Activated CD8-positive, alpha-beta memory T cell treated with anti-CD3 and anti-CD28 coated beads for 48 hours (primary cell): Measurements from ENCODE around the gene RAB3GAP1.
A peak's percentile ranks its signal among the peaks of the same experiment; 100 is the strongest.
"Not testable (repeated sequence)": the region's sequence is repeated elsewhere in the genome, so short reads cannot be mapped to it uniquely, and the experiment has no call there.

Source experiments
- DNase-seq, 3 experiments: peaks; one replicate each; pipeline ENCODE4 v3.0.0-alpha.2; 2020; ENCODE audit warnings: low read depth in 2 of 3, low spot score in 2 of 3

Gene RAB3GAP1

DNA sequence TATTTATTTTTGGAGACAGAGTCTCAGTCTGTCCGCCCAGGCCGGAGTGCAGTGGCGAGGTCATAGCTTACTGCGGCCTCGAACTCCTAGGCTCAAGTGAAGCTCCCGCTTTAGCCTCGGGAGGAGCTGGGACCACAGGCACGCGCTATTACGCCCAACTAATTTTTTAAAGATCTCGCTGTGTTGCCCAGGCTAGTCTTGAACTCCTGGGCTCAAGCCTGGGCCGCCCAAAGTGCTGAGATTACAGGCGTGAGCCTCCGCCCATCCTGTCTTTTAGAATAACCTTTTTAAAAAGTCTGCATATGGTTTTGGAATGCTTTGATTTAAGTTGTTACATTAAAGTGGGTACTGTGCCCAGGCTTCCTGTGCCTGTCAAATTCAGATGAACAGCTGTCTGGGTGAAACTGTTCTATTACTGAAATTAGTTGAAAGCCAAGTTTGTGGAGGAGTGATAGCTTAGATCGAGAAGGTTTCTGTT lies 944 bp downstream of the RAB3GAP1 start:
- peak in 1 of 3 experiments; percentile 4 for DNase-seq

DNA sequence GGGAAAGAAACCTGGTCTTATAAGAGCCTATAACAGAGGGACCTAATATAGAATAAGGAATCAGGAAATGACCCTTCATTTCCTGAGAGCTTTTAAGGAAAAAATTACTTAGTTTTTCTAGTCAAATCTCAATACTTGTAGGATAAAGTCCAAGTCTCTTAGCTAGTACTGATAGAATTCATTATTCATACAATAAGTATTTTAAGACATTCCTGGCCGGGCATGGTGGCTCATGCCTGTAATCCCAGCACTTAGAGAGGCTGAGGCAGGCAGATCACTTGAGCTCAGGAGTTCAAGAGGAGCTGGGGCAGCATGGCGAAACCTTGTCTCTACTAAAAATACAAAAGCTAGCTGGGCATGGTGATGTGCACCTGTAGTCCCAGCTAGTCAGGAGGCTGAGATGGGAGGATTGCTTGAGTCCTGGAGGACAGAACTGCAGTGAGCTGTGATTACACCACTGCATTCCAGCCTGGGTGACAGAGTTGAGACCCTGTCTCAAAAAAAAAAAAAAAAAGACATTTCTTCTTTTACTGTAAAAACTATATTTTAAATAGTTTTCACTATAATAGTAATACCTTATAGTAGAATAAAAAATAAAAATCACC lies 3.2 kb downstream of the RAB3GAP1 start:
- no peak for DNase-seq

DNA sequence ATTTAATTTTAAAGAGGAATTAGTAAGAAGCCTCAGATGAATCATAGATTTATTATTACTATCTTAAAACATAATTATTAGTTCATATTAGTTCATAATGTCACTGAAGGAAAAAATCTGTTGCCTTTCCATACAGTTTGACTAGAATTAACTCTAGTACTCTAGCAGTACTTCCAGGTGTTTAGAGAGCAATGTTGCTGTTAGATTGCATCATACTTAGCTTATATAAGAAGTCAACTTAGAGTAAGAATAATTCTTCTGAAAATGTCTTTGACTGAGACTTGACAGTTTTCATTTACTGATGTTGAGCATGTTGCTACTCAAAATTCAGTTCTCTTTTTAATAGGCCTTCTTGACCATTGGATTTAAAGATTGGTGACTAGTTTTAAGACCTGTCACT lies 4.7 kb downstream of the RAB3GAP1 start:
- DNase-seq = no peak

DNA sequence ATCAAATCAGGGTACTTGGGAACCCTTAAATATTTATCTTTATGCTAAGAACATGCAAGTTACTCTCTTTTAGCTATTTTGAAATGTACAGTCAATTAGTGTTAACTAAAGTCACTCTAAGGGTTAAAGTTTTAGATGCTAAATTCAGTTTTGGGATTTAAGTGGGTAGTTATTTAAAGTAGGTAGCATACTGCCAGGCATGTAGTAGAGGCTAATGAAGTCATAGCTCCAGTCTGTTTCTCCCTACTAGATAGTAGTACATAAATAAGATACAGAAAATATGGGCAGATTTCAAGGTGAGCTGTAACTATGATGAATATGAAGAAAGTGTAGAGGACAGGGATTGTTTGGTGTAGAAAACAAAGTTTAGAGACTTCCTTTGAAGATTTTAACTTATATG lies 7.5 kb downstream of the RAB3GAP1 start:
- DNase-seq = no peak

DNA sequence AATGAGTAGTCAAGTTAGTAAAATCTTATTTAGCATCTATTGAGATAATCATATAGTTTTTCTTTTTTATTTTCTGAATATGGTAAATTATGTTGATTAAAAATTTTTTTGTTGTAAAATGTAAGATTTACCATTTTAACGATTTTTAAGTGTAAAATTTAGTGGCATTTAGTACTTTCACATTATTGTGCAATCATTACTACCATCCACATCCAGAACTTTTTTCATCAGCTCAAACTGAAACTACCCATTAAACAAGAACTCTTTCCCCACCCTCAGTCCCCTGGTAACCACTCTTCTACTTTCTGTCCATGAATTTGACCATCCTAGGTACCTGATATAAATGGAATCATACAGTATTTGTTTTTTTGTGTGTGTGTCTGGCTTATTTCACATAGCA lies 11.1 kb downstream of the RAB3GAP1 start:
- no peak for DNase-seq

- DNase-seq = no peak
These were observed 12.1 kb downstream of the RAB3GAP1 start for GRCh38 chr2:135064149-135064548.

DNA sequence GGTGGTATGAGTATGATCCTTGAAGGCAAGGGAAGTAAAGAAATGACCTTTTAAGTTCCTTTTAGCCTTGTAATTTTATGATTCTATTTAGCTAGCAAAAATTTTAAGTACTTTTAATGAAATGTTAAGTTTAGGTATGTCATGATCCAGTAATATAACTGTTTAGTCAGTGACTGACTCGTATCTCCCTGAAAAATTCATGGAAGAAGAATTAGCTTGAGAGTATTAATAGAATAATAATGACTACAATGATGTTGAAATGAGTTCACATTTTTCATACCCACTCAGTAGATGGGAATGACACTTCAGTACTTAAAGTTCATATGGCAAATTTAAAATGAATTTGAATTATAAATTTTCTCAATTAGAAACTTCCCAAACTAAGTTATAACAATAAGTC lies 14.6 kb downstream of the RAB3GAP1 start:
- no peak for DNase-seq

DNA sequence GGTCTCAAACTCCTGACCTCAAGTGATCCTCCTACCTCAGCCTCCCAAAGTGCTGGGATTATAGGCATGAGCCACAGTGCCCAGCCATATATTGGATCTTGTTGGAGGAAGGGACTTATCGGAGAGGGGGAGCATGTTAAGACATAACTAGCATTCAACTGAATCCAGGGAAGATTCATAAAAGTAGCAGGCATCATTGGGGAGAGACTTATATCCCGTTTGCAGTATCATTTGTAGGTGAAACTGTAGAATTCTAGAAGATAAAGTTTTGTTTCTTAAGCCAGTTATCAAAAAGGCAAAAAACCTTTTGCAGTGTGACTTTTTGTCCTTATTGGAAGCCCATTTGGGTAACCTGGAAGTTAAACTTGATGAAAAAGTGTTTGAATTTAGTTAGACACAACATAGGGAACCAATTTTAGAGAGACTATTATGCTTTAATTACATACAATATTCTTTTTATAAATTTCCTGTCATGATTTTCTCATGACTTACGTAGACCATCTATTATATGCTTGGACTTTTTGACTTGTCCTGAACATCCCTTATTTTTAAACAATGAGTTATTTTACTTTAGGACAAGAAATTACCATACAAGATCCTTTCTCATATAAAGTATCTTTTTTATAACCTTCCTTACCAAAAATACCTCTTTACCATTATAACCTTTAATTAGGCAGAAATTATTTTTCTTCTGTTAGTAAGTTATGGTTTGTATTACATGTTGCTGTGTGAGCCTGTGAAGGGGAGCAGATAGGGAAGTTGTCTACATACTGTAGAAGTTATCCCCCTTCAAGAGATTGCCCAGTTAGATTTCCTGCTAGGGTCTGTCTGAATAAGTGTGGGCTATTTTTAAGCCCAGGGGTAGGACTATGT lies 20.3 kb downstream of the RAB3GAP1 start:
- no peak for DNase-seq

DNA sequence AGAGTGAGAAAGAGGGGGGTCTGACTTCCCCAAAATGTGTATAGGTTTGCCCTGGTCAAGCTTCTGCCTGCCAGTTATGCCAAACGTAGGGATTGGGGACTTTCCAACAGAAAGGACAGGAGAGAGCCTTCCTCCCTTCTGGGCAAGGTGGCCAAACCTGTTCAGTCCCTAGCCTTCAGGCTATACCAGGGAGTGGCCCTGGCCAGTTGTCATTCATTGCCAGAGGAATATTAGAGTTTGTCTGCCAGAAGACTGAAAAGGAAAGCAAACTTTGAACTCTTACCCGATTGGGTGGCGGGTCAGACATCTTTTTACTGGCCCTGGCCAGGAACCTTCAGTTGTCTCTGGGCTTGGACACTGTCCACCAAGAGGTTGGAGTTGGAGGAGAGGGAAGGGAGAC lies 22.1 kb downstream of the RAB3GAP1 start:
- DNase-seq = no peak

DNA sequence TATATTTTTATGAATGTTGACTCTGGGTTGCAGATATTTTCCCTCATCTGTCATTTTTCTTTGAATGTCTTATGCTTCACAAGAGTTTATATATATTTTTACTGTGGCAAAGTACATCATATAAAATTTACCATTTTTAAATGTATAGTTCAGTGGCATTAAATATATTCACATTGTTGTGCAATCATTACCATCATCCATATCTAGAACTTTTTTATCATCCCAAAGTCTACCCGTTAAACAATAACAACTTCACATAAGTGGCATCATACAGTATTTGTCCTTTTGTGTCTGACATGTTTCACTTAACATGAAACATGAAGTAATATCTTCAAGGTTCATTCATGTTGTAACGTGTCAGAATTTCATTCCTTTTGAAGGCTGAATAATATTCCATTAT lies 24.5 kb downstream of the RAB3GAP1 start:
- no peak for DNase-seq

- DNase-seq = no peak
These were observed 26.3 kb downstream of the RAB3GAP1 start for GRCh38 chr2:135078417-135078816.

- DNase-seq = no peak
These were observed 34.1 kb downstream of the RAB3GAP1 start for GRCh38 chr2:135086222-135086621.

DNA sequence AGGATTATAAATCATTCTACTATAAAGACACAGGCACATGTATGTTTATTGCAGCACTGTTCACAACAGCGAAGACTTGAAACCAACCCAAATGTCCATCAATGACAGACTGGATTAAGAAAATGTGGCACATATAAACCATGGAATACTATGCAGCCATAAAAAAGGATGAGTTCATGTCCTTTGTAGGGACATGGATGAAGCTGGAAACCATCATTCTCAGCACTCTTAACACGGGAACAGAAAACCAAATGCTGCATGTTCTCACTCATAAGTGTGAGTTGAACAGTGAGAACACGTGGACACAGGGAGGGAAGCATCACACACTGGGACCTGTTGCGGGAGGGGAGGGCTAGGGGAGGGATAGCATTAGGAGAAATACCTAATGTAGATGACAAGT lies 37.5 kb downstream of the RAB3GAP1 start:
- not testable (repeated sequence) for DNase-seq

DNA sequence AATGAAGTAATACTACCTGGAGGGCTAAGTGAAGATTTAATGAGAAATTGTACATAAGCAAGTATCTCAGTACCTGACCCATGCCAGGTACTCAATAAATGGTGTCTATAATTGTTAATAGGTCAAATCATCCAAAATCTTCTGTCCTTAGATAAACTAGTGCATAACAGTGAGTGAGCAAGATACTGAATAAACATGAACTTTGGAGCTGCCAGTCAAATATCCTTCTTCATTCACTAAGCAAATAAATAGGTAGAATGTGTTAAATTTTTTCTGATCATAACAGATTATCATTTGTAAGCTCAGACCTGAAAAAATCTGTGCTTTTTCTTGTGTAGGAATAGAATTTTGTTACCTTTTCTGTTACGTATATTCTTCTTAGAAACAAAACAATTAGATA lies 39.6 kb downstream of the RAB3GAP1 start:
- DNase-seq = no peak

GRCh38 chr2:135093193-135093592 lies 41.1 kb downstream of the RAB3GAP1 start:
- no peak for DNase-seq

- no peak for DNase-seq
These were observed 41.7 kb downstream of the RAB3GAP1 start for GRCh38 chr2:135093670-135094330.

DNA sequence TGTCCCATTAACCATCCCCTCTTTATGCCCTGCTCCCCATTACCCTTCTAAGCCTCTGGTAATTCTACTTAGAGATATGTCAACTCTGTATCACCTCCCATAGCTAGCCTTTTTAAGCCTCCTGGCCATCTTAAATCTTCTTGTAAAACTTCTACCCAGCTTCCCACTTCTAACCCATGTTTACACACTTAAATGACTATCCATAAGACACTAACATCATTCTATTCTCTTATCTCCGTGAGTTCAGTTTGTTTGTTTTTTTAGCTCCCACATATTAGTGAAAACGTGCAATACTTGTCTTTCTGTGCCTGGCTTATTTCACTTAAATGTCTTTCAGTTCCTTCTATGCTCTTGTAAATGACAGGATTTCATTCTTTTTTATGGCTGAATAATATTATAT lies 42.4 kb downstream of the RAB3GAP1 start:
- no peak for DNase-seq

GRCh38 chr2:135095591-135095990 lies 43.5 kb downstream of the RAB3GAP1 start:
- no peak for DNase-seq

- no peak for DNase-seq
These were observed 44.8 kb downstream of the RAB3GAP1 start for GRCh38 chr2:135096665-135097446.

- no peak for DNase-seq
These were observed 45.6 kb downstream of the RAB3GAP1 start for GRCh38 chr2:135097532-135098231.
